CD1c-positive myeloid dendritic cell (primary cell): ENCODE results near the gene CHPF2.

Source experiments
- DNase-seq: peaks from one replicate; pipeline ENCODE4 v3.0.0-alpha.2; 2016; ENCODE audit errors: extremely low spot score

CHPF2 gene

DNA sequence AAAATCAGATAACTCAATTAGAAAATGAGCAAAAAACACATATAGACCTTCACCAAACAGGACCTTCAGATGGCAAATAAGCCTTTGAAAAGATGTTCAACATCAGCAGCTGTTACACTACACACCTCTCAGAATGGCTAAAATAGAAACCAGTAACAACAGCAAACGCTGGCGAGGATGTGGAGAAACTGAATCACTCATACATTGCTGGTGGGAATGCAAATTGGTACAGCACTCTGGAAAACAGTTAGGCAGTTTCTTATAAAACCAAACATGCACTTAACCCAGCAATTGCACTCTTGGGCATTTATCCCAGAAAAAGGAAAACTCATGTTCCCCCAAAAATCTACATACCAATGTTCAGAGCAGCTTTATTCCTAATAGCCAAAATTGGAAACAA, 53.9 kb downstream of the CHPF2 start:
- no peak for DNase-seq
